Measurements from ENCODE around the gene PHACTR2.
"Not testable (repeated sequence)": the region's sequence is repeated elsewhere in the genome, so short reads cannot be mapped to it uniquely, and the experiment has no call there.

PHACTR2 gene

GRCh38 chr6:143867236-143867635 lies 189.5 kb downstream of the PHACTR2 start:
- H3K27me3 ChIP-seq = no peaks in the 10 kb centered on the region
- H3K9me3 ChIP-seq = no peaks in the 10 kb centered on the region
- no peaks in the 10 kb centered on the region for H3K4me1 ChIP-seq
- TF ChIP-seq, protein P1, sequence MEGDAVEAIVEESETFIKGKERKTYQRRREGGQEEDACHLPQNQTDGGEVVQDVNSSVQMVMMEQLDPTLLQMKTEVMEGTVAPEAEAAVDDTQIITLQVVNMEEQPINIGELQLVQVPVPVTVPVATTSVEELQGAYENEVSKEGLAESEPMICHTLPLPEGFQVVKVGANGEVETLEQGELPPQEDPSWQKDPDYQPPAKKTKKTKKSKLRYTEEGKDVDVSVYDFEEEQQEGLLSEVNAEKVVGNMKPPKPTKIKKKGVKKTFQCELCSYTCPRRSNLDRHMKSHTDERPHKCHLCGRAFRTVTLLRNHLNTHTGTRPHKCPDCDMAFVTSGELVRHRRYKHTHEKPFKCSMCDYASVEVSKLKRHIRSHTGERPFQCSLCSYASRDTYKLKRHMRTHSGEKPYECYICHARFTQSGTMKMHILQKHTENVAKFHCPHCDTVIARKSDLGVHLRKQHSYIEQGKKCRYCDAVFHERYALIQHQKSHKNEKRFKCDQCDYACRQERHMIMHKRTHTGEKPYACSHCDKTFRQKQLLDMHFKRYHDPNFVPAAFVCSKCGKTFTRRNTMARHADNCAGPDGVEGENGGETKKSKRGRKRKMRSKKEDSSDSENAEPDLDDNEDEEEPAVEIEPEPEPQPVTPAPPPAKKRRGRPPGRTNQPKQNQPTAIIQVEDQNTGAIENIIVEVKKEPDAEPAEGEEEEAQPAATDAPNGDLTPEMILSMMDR (IDR thresholded peaks at IDR 0.05; ENCODE audit: low read depth, low read length) = no peak
- DNase-seq = no peak
- peaks cover 37% of the 10 kb centered on the region for H3K36me3 ChIP-seq
- no peak overlapping the region for H3K4me3 ChIP-seq (ENCODE audit: low read depth, low read length)

GRCh38 chr6:143868808-143869207 lies 191.0 kb downstream of the PHACTR2 start:
- not testable (repeated sequence) for H3K9me3 ChIP-seq; H3K27me3 ChIP-seq; H3K4me1 ChIP-seq; DNase-seq; H3K4me3 ChIP-seq (ENCODE audit: low read depth, low read length)
- peaks cover 21% of the 10 kb centered on the region for H3K36me3 ChIP-seq

DNA sequence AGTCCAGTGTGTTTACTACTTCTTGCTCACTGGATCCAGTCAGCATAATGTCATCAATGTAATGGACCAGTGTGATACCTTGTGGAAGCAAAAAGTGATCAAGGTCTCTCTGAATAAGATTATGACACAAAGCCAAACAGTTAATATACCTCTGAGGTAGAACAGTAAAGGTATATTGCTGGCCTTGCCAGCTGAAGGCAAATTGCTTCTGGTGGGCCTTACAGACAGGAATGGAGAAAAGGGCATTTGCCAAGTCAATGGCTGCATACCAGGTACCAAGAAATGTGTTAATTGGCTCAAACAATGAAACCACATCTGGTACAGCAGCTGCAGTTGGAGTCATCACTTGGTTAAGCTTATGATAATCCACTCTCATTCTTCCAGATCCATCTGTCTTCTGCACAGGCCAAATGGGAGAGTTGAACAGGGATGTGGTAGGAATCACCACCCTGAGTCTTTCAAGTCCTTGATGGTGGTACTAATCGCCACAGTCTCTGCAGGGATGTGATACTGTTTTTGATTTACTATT lies 193.5 kb downstream of the PHACTR2 start:
- H3K36me3 ChIP-seq; H3K9me3 ChIP-seq; H3K4me3 ChIP-seq (ENCODE audit: low read depth, low read length); H3K4me1 ChIP-seq; H3K27me3 ChIP-seq; DNase-seq: not testable (repeated sequence)

- Histone ChIP-seq H3K27me3 (no peaks in the 10 kb centered on the region), H3K9me3 (no peaks in the 10 kb centered on the region), H3K36me3 (no peaks in the 10 kb centered on the region; the same call in 1 of the 2 replicates), H3K4me1 (no peaks in the 10 kb centered on the region), H3K4me3 (ENCODE audit: low read depth, low read length) (no peak overlapping the region)
- TF ChIP-seq, protein P1 (IDR thresholded peaks at IDR 0.05; ENCODE audit: low read depth, low read length) = no peak
- DNase-seq = no peak
Observed at GRCh38 chr6:143872201-143872600, 194.4 kb downstream of the PHACTR2 start.

GRCh38 chr6:143873600-143873999 lies 195.8 kb downstream of the PHACTR2 start:
- not testable (repeated sequence) for H3K4me3 ChIP-seq (ENCODE audit: low read depth, low read length); DNase-seq; H3K27me3 ChIP-seq; H3K4me1 ChIP-seq; H3K9me3 ChIP-seq; H3K36me3 ChIP-seq

- H3K27me3 ChIP-seq; H3K4me3 ChIP-seq (ENCODE audit: low read depth, low read length); H3K36me3 ChIP-seq; H3K9me3 ChIP-seq; H3K4me1 ChIP-seq; DNase-seq: not testable (repeated sequence)
Observed at GRCh38 chr6:143874503-143874902, 196.7 kb downstream of the PHACTR2 start.

DNA sequence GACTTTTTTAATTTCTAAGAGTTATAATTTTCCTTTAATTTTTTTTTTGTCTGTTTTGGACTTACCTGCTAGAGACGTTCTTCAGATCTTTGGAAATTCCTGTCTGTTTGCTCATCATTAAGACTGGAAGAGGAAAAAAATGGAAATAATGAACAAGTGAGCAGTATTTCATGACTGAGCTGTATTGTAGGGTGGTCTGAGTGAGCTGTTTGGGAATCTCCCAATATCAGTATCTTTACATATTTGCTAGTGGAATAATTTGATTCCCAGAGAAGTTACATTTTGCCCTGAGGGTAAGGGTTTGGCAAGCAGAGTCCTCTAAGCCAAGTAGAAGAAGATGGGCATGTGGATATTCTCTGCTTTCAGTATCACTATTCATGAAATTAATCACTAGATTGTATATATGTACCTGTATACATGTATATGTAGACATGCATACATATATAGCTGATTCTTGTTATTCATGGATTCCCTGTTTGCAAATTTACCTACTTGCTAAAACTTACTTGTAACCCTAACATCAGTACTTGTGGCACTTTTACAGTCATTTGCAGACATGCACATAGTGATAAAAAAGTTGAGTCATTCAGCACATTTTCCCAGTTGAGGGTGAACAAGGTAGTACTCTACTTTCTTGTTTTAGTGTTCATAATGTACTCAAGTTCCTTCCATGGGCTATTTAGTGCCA lies 200.0 kb downstream of the PHACTR2 start:
- Histone ChIP-seq H3K4me1 (no peaks in the 10 kb centered on the region), H3K9me3 (no peaks in the 10 kb centered on the region), H3K36me3 (no peaks in the 10 kb centered on the region), H3K4me3 (ENCODE audit: low read depth, low read length) (no peak overlapping the region), H3K27me3 (no peaks in the 10 kb centered on the region)
- DNase-seq = no peak
- TF ChIP-seq, protein P1 (IDR thresholded peaks at IDR 0.05; ENCODE audit: low read depth, low read length) = no peak

DNA sequence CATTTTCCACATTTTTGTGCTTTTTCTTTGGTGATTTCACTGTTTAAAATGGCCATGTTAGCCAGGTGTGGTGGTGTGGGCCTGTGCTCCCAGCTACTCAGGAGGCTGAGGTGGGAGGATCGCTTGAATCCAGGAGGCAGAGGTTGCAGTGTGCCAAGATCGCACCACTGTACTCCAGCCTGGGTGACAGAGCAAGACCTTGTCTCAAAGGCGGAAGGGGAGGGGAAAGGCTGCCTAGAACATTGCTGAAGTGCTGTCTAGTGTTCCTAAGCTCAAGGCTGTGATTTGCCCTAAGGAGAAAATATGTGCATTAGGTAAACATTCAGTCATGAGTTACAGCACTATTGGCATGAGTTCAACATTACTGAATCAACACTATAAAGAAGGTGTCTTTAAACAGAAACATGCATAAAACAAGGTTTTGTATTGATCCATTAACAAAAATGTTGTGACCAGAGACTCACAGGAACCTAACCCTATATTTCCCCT lies 200.6 kb downstream of the PHACTR2 start:
- no peaks in the 10 kb centered on the region for H3K27me3 ChIP-seq
- H3K9me3 ChIP-seq = no peaks in the 10 kb centered on the region
- TF ChIP-seq, protein P1 (IDR thresholded peaks at IDR 0.05; ENCODE audit: low read depth, low read length) = no peak
- H3K4me3 ChIP-seq (ENCODE audit: low read depth, low read length) = no peak overlapping the region
- no peaks in the 10 kb centered on the region for H3K4me1 ChIP-seq
- no peak for DNase-seq
- H3K36me3 ChIP-seq = no peaks in the 10 kb centered on the region

All from BE2C (cell line).